GM23338 (cell line): Measurements from ENCODE around the gene LSM3.

Experiments
- CREB1 ChIP-seq: fragments of 250-450 bp; sonication (Bioruptor Pico); IDR thresholded peaks from 2 replicates; pipeline ENCODE4 v1.5.0; 2020; ENCODE audit warnings: low read depth, mild to moderate bottlenecking, moderate library complexity
- EZH2 ChIP-seq: fragments of 200-600 bp; sonication (generic); IDR thresholded peaks from one replicate; pipeline ENCODE4 v1.8.0; 2017; ENCODE audit warnings: antibody characterized with exemption, mild to moderate bottlenecking, low read depth; ENCODE audit not compliant: unreplicated experiment
- EZH2phosphoT487 ChIP-seq: fragments of 200-600 bp; sonication (generic); IDR thresholded peaks from one replicate; pipeline ENCODE4 v1.8.1; 2018; ENCODE audit warnings: antibody characterized with exemption; ENCODE audit not compliant: unreplicated experiment
- JUNB ChIP-seq: IDR thresholded peaks from one replicate; pipeline ENCODE4 v1.6.1; 2016; ENCODE audit warnings: antibody characterized with exemption; ENCODE audit not compliant: unreplicated experiment
- NANOG ChIP-seq: IDR thresholded peaks from 2 replicates; pipeline ENCODE4 v1.6.1; 2016; ENCODE audit warnings: antibody characterized with exemption, borderline replicate concordance
- POLR2AphosphoS5 ChIP-seq: IDR thresholded peaks from 2 replicates; pipeline ENCODE4 v1.6.1; 2016; ENCODE audit warnings: antibody characterized with exemption, low read depth
- ZNF114 ChIP-seq: fragments of 250-450 bp; sonication (Bioruptor Pico); IDR thresholded peaks from 2 replicates; pipeline ENCODE4 v1.5.0; 2020; ENCODE audit warnings: mild to moderate bottlenecking, moderate library complexity
- TF ChIP-seq, protein P1 (sequence below), 2 experiments: fragments of 200-600 bp in 1 of 2; sonication (generic) in 1 of 2; conservative IDR thresholded peaks; 2 replicates each; pipeline versions ENCODE4 v1.5.1 to v1.6.1; 2016 to 2017; ENCODE audit warnings: antibody characterized with exemption in 2 of 2, low read depth in 2 of 2, mild to moderate bottlenecking in 2 of 2, moderate library complexity in 1 of 2
- TF ChIP-seq, protein P2 (sequence below): IDR thresholded peaks from one replicate; pipeline ENCODE4 v1.6.1; 2018; ENCODE audit warnings: antibody characterized with exemption; ENCODE audit not compliant: unreplicated experiment
- TF ChIP-seq, protein P3 (sequence below): fragments of 250-450 bp; sonication (Bioruptor Pico); IDR thresholded peaks from 2 replicates; pipeline ENCODE4 v1.5.0; 2020; ENCODE audit warnings: mild to moderate bottlenecking, moderate library complexity
- TF ChIP-seq, protein P4 (sequence below): IDR thresholded peaks from 2 replicates; pipeline ENCODE4 v1.6.1; 2016; ENCODE audit warnings: antibody characterized with exemption

DNA sequence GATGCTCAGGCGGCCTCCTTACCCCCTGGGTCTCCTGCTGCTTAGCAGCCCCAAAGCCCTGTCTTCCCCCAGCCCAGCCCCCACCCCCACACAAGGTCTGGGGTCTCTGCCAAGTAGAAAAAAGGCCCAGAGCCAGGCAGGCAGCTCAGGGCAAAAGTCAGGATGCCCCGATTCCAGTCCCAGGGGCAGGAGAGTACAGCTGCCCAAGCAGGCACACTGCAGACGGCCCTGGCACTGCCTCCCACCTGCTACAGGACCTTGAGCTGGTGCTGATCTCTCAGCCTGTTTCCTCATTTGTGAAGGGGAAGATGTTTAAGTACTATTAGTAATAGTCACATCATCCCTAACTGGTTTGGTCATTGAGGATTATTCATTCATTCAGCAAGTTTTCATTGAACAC, 41.2 kb upstream of the LSM3 start:
- TF ChIP-seq, protein P1, sequence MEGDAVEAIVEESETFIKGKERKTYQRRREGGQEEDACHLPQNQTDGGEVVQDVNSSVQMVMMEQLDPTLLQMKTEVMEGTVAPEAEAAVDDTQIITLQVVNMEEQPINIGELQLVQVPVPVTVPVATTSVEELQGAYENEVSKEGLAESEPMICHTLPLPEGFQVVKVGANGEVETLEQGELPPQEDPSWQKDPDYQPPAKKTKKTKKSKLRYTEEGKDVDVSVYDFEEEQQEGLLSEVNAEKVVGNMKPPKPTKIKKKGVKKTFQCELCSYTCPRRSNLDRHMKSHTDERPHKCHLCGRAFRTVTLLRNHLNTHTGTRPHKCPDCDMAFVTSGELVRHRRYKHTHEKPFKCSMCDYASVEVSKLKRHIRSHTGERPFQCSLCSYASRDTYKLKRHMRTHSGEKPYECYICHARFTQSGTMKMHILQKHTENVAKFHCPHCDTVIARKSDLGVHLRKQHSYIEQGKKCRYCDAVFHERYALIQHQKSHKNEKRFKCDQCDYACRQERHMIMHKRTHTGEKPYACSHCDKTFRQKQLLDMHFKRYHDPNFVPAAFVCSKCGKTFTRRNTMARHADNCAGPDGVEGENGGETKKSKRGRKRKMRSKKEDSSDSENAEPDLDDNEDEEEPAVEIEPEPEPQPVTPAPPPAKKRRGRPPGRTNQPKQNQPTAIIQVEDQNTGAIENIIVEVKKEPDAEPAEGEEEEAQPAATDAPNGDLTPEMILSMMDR (conservative IDR thresholded peaks at IDR 0.05; ENCODE audit: low read depth in 2 of 2), result no peak
- no peak for TF ChIP-seq JUNB
- no peak for TF ChIP-seq POLR2AphosphoS5
- TF ChIP-seq EZH2, result no peak
- TF ChIP-seq EZH2phosphoT487, result no peak
- TF ChIP-seq NANOG, result no peak
- TF ChIP-seq, protein P2, sequence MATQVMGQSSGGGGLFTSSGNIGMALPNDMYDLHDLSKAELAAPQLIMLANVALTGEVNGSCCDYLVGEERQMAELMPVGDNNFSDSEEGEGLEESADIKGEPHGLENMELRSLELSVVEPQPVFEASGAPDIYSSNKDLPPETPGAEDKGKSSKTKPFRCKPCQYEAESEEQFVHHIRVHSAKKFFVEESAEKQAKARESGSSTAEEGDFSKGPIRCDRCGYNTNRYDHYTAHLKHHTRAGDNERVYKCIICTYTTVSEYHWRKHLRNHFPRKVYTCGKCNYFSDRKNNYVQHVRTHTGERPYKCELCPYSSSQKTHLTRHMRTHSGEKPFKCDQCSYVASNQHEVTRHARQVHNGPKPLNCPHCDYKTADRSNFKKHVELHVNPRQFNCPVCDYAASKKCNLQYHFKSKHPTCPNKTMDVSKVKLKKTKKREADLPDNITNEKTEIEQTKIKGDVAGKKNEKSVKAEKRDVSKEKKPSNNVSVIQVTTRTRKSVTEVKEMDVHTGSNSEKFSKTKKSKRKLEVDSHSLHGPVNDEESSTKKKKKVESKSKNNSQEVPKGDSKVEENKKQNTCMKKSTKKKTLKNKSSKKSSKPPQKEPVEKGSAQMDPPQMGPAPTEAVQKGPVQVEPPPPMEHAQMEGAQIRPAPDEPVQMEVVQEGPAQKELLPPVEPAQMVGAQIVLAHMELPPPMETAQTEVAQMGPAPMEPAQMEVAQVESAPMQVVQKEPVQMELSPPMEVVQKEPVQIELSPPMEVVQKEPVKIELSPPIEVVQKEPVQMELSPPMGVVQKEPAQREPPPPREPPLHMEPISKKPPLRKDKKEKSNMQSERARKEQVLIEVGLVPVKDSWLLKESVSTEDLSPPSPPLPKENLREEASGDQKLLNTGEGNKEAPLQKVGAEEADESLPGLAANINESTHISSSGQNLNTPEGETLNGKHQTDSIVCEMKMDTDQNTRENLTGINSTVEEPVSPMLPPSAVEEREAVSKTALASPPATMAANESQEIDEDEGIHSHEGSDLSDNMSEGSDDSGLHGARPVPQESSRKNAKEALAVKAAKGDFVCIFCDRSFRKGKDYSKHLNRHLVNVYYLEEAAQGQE, result no peak
- no peak for TF ChIP-seq CREB1
- TF ChIP-seq ZNF114 (CRISPR knock-in tag), result no peak
- TF ChIP-seq, protein P3, sequence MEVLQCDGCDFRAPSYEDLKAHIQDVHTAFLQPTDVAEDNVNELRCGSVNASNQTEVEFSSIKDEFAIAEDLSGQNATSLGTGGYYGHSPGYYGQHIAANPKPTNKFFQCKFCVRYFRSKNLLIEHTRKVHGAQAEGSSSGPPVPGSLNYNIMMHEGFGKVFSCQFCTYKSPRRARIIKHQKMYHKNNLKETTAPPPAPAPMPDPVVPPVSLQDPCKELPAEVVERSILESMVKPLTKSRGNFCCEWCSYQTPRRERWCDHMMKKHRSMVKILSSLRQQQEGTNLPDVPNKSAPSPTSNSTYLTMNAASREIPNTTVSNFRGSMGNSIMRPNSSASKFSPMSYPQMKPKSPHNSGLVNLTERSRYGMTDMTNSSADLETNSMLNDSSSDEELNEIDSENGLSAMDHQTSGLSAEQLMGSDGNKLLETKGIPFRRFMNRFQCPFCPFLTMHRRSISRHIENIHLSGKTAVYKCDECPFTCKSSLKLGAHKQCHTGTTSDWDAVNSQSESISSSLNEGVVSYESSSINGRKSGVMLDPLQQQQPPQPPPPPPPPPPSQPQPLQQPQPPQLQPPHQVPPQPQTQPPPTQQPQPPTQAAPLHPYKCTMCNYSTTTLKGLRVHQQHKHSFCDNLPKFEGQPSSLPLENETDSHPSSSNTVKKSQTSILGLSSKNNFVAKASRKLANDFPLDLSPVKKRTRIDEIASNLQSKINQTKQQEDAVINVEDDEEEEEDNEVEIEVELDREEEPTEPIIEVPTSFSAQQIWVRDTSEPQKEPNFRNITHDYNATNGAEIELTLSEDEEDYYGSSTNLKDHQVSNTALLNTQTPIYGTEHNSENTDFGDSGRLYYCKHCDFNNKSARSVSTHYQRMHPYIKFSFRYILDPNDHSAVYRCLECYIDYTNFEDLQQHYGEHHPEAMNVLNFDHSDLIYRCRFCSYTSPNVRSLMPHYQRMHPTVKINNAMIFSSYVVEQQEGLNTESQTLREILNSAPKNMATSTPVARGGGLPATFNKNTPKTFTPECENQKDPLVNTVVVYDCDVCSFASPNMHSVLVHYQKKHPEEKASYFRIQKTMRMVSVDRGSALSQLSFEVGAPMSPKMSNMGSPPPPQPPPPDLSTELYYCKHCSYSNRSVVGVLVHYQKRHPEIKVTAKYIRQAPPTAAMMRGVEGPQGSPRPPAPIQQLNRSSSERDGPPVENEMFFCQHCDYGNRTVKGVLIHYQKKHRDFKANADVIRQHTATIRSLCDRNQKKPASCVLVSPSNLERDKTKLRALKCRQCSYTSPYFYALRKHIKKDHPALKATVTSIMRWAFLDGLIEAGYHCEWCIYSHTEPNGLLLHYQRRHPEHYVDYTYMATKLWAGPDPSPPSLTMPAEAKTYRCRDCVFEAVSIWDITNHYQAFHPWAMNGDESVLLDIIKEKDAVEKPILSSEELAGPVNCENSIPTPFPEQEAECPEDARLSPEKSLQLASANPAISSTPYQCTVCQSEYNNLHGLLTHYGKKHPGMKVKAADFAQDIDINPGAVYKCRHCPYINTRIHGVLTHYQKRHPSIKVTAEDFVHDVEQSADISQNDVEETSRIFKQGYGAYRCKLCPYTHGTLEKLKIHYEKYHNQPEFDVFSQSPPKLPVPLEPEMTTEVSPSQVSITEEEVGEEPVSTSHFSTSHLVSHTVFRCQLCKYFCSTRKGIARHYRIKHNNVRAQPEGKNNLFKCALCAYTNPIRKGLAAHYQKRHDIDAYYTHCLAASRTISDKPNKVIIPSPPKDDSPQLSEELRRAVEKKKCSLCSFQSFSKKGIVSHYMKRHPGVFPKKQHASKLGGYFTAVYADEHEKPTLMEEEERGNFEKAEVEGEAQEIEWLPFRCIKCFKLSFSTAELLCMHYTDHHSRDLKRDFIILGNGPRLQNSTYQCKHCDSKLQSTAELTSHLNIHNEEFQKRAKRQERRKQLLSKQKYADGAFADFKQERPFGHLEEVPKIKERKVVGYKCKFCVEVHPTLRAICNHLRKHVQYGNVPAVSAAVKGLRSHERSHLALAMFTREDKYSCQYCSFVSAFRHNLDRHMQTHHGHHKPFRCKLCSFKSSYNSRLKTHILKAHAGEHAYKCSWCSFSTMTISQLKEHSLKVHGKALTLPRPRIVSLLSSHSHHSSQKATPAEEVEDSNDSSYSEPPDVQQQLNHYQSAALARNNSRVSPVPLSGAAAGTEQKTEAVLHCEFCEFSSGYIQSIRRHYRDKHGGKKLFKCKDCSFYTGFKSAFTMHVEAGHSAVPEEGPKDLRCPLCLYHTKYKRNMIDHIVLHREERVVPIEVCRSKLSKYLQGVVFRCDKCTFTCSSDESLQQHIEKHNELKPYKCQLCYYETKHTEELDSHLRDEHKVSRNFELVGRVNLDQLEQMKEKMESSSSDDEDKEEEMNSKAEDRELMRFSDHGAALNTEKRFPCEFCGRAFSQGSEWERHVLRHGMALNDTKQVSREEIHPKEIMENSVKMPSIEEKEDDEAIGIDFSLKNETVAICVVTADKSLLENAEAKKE, result no peak
- TF ChIP-seq, protein P4, sequence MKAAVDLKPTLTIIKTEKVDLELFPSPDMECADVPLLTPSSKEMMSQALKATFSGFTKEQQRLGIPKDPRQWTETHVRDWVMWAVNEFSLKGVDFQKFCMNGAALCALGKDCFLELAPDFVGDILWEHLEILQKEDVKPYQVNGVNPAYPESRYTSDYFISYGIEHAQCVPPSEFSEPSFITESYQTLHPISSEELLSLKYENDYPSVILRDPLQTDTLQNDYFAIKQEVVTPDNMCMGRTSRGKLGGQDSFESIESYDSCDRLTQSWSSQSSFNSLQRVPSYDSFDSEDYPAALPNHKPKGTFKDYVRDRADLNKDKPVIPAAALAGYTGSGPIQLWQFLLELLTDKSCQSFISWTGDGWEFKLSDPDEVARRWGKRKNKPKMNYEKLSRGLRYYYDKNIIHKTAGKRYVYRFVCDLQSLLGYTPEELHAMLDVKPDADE, result no peak
